Subcutaneous abdominal adipose tissue (tissue), 5 donors: Measurements from ENCODE around the gene ANGPT4.

Experiments used
- H3K27ac ChIP-seq: one replicate; pipeline ENCODE4 v1.7.0; 2013; ENCODE audit warnings: low read depth, mild to moderate bottlenecking, inconsistent platforms, low read length, moderate library complexity
- H3K27me3 ChIP-seq, 5 donors: one replicate each; pipeline ENCODE4 v1.7.0; 2013; ENCODE audit warnings: low read length in 5 of 5, inconsistent platforms in 1 of 5; ENCODE audit not compliant: control insufficient read depth in 5 of 5, insufficient read depth in 4 of 5
- H3K36me3 ChIP-seq, 5 donors: one replicate each; pipeline ENCODE4 v1.7.0; 2013; ENCODE audit warnings: low read length in 5 of 5; ENCODE audit not compliant: control insufficient read depth in 5 of 5, insufficient read depth in 5 of 5
- H3K4me1 ChIP-seq, 5 donors: one replicate each; pipeline ENCODE4 v1.7.0; 2013; ENCODE audit warnings: low read length in 5 of 5, mild to moderate bottlenecking in 3 of 5, moderate library complexity in 1 of 5; ENCODE audit not compliant: control insufficient read depth in 5 of 5, insufficient read depth in 5 of 5
- H3K4me3 ChIP-seq, 5 donors: one replicate each; pipeline ENCODE4 v1.7.0; 2013; ENCODE audit warnings: low read length in 5 of 5, low read depth in 1 of 5
- H3K9ac ChIP-seq, 5 donors: one replicate each; pipeline ENCODE4 v1.7.0; 2013; ENCODE audit warnings: low read length in 5 of 5, mild to moderate bottlenecking in 4 of 5, moderate library complexity in 3 of 5
- H3K9me3 ChIP-seq, 5 donors: one replicate each; pipeline ENCODE4 v1.7.0; 2013; ENCODE audit warnings: low read length in 5 of 5; ENCODE audit not compliant: control insufficient read depth in 5 of 5
- donor health status: healthy.
- donor health status: healthy.
- donor health status: healthy.
- donor health status: healthy.
- donor health status: healthy.

ANGPT4 gene

GRCh38 chr20:848193-848592, 67.9 kb downstream of the ANGPT4 start:
- Histone ChIP-seq H3K9ac (no peak overlapping the region), H3K9me3 (no peaks in the 10 kb centered on the region), H3K27me3 (no peaks in the 10 kb centered on the region), H3K4me1 (peaks cover 1 to 37% (median 28%) of the 10 kb centered on the region in 5 donors), H3K4me3 (no peak overlapping the region), H3K36me3 (peaks cover 0 to 3% (median 0%) of the 10 kb centered on the region in 5 donors), H3K27ac (no peak overlapping the region)

GRCh38 chr20:846894-847278, 69.2 kb downstream of the ANGPT4 start:
- Histone ChIP-seq H3K4me3 (no peak overlapping the region), H3K9me3 (no peaks in the 10 kb centered on the region), H3K27ac (peak overlapping the region; percentile 23), H3K9ac (peak overlapping the region in 1 of 5 donors; percentile 47), H3K27me3 (peaks cover 0 to 7% (median 2%) of the 10 kb centered on the region in 5 donors), H3K36me3 (peaks cover 0 to 3% (median 0%) of the 10 kb centered on the region in 5 donors), H3K4me1 (peaks cover 1 to 43% (median 30%) of the 10 kb centered on the region in 5 donors)

- H3K4me3 ChIP-seq: peak overlapping the region in 3 of 5 donors; percentile 2 to 35 (median 16)
Measured at GRCh38 chr20:845941-846893, 69.9 kb downstream of the ANGPT4 start.

GRCh38 chr20:845226-845868, 70.8 kb downstream of the ANGPT4 start:
- no peaks in the 10 kb centered on the region for H3K9me3 ChIP-seq
- peaks cover 1 to 56% (median 41%) of the 10 kb centered on the region in 5 donors for H3K4me1 ChIP-seq
- H3K27me3 ChIP-seq: peaks cover 0 to 16% (median 8%) of the 10 kb centered on the region in 5 donors
- H3K27ac ChIP-seq: no peak overlapping the region
- peak overlapping the region in 1 of 5 donors; percentile 47 for H3K9ac ChIP-seq
- peak overlapping the region in 3 of 5 donors; percentile 2 to 65 (median 35) for H3K4me3 ChIP-seq
- H3K36me3 ChIP-seq: peaks cover 0 to 3% (median 0%) of the 10 kb centered on the region in 5 donors

More at GRCh38 chr20:845941-846893, 69.9 kb downstream of the ANGPT4 start:
- Histone ChIP-seq H3K4me1 (peaks cover 1 to 50% (median 36%) of the 10 kb centered on the region in 5 donors), H3K27ac (peak overlapping the region; percentile 23), H3K9me3 (no peaks in the 10 kb centered on the region), H3K9ac (peak overlapping the region in 2 of 5 donors; percentile 47), H3K36me3 (peaks cover 0 to 3% (median 0%) of the 10 kb centered on the region in 5 donors), H3K27me3 (peaks cover 0 to 11% (median 8%) of the 10 kb centered on the region in 5 donors)

- H3K27ac ChIP-seq: no peak overlapping the region
- H3K36me3 ChIP-seq: peaks cover 0 to 4% (median 2%) of the 10 kb centered on the region in 5 donors
- H3K9me3 ChIP-seq: no peaks in the 10 kb centered on the region
- peaks cover 0 to 16% (median 8%) of the 10 kb centered on the region in 5 donors for H3K27me3 ChIP-seq
- H3K4me3 ChIP-seq: peak overlapping the region in 4 of 5 donors; percentile 39 to 65 (median 48)
- H3K4me1 ChIP-seq: peaks cover 1 to 56% (median 41%) of the 10 kb centered on the region in 5 donors
- H3K9ac ChIP-seq: peak overlapping the region in 2 of 5 donors; percentile 58 to 72
Measured at GRCh38 chr20:844473-845225, 71.5 kb downstream of the ANGPT4 start.

GRCh38 chr20:843912-844311, 72.2 kb downstream of the ANGPT4 start:
- Histone ChIP-seq H3K4me1 (peaks cover 1 to 56% (median 41%) of the 10 kb centered on the region in 5 donors), H3K9ac (no peak overlapping the region), H3K27ac (no peak overlapping the region), H3K9me3 (no peaks in the 10 kb centered on the region), H3K4me3 (no peak overlapping the region), H3K27me3 (peaks cover 0 to 16% (median 8%) of the 10 kb centered on the region in 5 donors), H3K36me3 (peaks cover 0 to 8% (median 2%) of the 10 kb centered on the region in 5 donors)

GRCh38 chr20:842547-842940, 73.6 kb downstream of the ANGPT4 start:
- Histone ChIP-seq H3K9ac (no peak overlapping the region), H3K27ac (no peak overlapping the region), H3K4me3 (no peak overlapping the region), H3K36me3 (peaks cover 0 to 8% (median 2%) of the 10 kb centered on the region in 5 donors), H3K27me3 (peaks cover 0 to 16% (median 8%) of the 10 kb centered on the region in 5 donors), H3K4me1 (peaks cover 1 to 56% (median 41%) of the 10 kb centered on the region in 5 donors), H3K9me3 (peaks cover 0 to 4% (median 2%) of the 10 kb centered on the region in 5 donors)

GRCh38 chr20:841568-842546, 74.3 kb downstream of the ANGPT4 start:
- peaks cover 0 to 16% (median 8%) of the 10 kb centered on the region in 5 donors for H3K27me3 ChIP-seq
- H3K9ac ChIP-seq: no peak overlapping the region
- peaks cover 0 to 4% (median 2%) of the 10 kb centered on the region in 5 donors for H3K9me3 ChIP-seq
- peak overlapping the region in 1 of 5 donors; percentile 34 for H3K4me3 ChIP-seq
- no peak overlapping the region for H3K27ac ChIP-seq
- peaks cover 0 to 50% (median 34%) of the 10 kb centered on the region in 5 donors for H3K4me1 ChIP-seq
- H3K36me3 ChIP-seq: peaks cover 0 to 8% (median 2%) of the 10 kb centered on the region in 5 donors
